Upper lobe of left lung (tissue), 6 donors: ENCODE results near the gene OPA3. TPM values are rescaled to one million over a fixed set of nuclear protein-coding genes. Genes with fewer than 3 reads are reported as not detected.
A peak's percentile ranks its signal among the peaks of the same experiment; 100 is the strongest.

Experiments used
- ATAC-seq, 2 donors: fragments of 200-7000 bp; cut with Tn5 transposase; one replicate each; pipeline ENCODE4 v1.9.1; 2022; ENCODE audit warnings: mild to moderate bottlenecking in 2 of 2, moderate library complexity in 2 of 2; ENCODE audit not compliant: low FRiP score in 2 of 2
- DNase-seq, 2 donors: peaks; one replicate each; pipeline ENCODE4 v3.0.0-alpha.2; 2019 to 2020
- H3K27ac ChIP-seq, 4 donors: fragments of 200-600 bp; sonication (generic); one replicate each; pipeline ENCODE4 v1.5.1; 2016 to 2019
- H3K27me3 ChIP-seq, 4 donors: fragments of 200-600 bp; sonication (generic); one replicate each; pipeline ENCODE4 v1.5.1; 2017 to 2019
- H3K36me3 ChIP-seq, 4 donors: fragments of 200-600 bp; sonication (generic); one replicate each; pipeline ENCODE4 v1.5.1; 2016 to 2019
- H3K4me1 ChIP-seq, 4 donors: fragments of 200-600 bp; sonication (generic); one replicate each; pipeline ENCODE4 v1.5.1; 2018 to 2019
- H3K4me3 ChIP-seq, 4 donors: fragments of 200-600 bp; sonication (generic); one replicate each; pipeline ENCODE4 v1.5.1; 2017 to 2019; ENCODE audit warnings: mild to moderate bottlenecking in 2 of 4, moderate library complexity in 1 of 4
- H3K9me3 ChIP-seq, 4 donors: fragments of 200-600 bp; sonication (generic); one replicate each; pipeline ENCODE4 v1.5.1; 2018 to 2019
- CTCF ChIP-seq, 6 experiments: fragments of 450-650 bp in 4 of 6; fragments of 200-600 bp in 2 of 6; sonication (generic) in 2 of 6; IDR thresholded peaks; one replicate each; pipeline ENCODE4 v1.5.1; 2016 to 2019; ENCODE audit warnings: antibody characterized with exemption in 6 of 6
- EP300 ChIP-seq, 4 donors: sonication (generic); formaldehyde crosslinking; IDR thresholded peaks; one replicate each; pipeline ENCODE4 v1.5.1; 2017; ENCODE audit warnings: antibody characterized with exemption in 4 of 4, control low read depth in 2 of 4
- POLR2A ChIP-seq, 4 donors: fragments of 450-650 bp; IDR thresholded peaks; one replicate each; pipeline ENCODE4 v1.5.1; 2016 to 2017; ENCODE audit warnings: antibody characterized with exemption in 4 of 4, mild to moderate bottlenecking in 2 of 4
- POLR2AphosphoS5 ChIP-seq, 2 donors: sonication (generic); formaldehyde crosslinking; IDR thresholded peaks; one replicate each; pipeline ENCODE4 v1.5.1; 2017; ENCODE audit warnings: antibody characterized with exemption in 2 of 2
- WGBS, 2 donors: methylation state at CpG; one replicate each; pipeline ENCODE4 v1.1.5; 2017 to 2018; 5-methylcytosine and 5-hydroxymethylcytosine counted together
- total RNA-seq, 6 donors: library from RNA; depleted of rRNA in 4 of 6; stranded (reverse); fragments of >200 nt in 4 of 6; gene quantifications; one replicate each; pipeline versions ENCODE4 v1.1.0 to v1.2.1, GENCODE V29; 2016 to 2021
- donor health status: DM: no; HTN: no; CAD: no; lungs with moderate emphysema.
- donor health status: DM: no; HTN: yes; CAD: no; lungs with severe emphysema.

The OPA3 gene
- total RNA-seq, 6 donors from 2014 or later, result 9.9 to 14.3 (median 12.7) TPM

- H3K27me3 ChIP-seq, result peaks cover 0 to 16% (median 0%) of the 10 kb centered on the region in 4 donors
- TF ChIP-seq POLR2AphosphoS5 (IDR thresholded peaks at IDR 0.05) (no peak), POLR2A (IDR thresholded peaks at IDR 0.05) (no peak), CTCF (IDR thresholded peaks at IDR 0.05) (no peak), EP300 (IDR thresholded peaks at IDR 0.05) (no peak)
- ATAC-seq (no peak), DNase-seq (peak in 1 of 2 donors; percentile 78)
- H3K4me3 ChIP-seq, result no peak overlapping the region
- H3K9me3 ChIP-seq, result no peaks in the 10 kb centered on the region
- H3K36me3 ChIP-seq, result no peaks in the 10 kb centered on the region
- H3K27ac ChIP-seq, result no peak overlapping the region
- WGBS, 2 donors, result 92 to 95% methylated on average over 30 to 37 of the region's 39 CpGs
- H3K4me1 ChIP-seq, result peaks cover 42 to 51% (median 46%) of the 10 kb centered on the region in 4 donors
Measured at GRCh38 chr19:45494261-45494916, 90.2 kb downstream of the OPA3 start.

GRCh38 chr19:45492627-45493470 lies 91.8 kb downstream of the OPA3 start:
- Histone ChIP-seq H3K36me3 (no peaks in the 10 kb centered on the region), H3K27ac (peak overlapping the region in 3 of 4 donors; percentile 14 to 67 (median 58)), H3K27me3 (peaks cover 0 to 6% (median 0%) of the 10 kb centered on the region in 4 donors), H3K4me1 (peaks cover 26 to 36% (median 31%) of the 10 kb centered on the region in 4 donors), H3K9me3 (no peaks in the 10 kb centered on the region), H3K4me3 (peak overlapping the region; percentile 29 to 65 (median 53))
- ATAC-seq, result peak; percentile 23 to 46
- WGBS, 2 donors, result 14 to 31% methylated on average over 20 to 28 of the region's 32 CpGs
- TF ChIP-seq CTCF (IDR thresholded peaks at IDR 0.05) (no peak), POLR2A (IDR thresholded peaks at IDR 0.05) (no peak), EP300 (IDR thresholded peaks at IDR 0.05) (no peak), POLR2AphosphoS5 (IDR thresholded peaks at IDR 0.05) (no peak)
- DNase-seq, result peak; percentile 77 to 82

GRCh38 chr19:45492137-45492626 lies 92.4 kb downstream of the OPA3 start:
- Histone ChIP-seq H3K4me1 (peaks cover 20 to 29% (median 25%) of the 10 kb centered on the region in 4 donors), H3K4me3 (peak overlapping the region in 3 of 4 donors; percentile 50 to 65 (median 56)), H3K27me3 (peaks cover 0 to 6% (median 0%) of the 10 kb centered on the region in 4 donors), H3K9me3 (no peaks in the 10 kb centered on the region), H3K27ac (no peak overlapping the region), H3K36me3 (no peaks in the 10 kb centered on the region)
- TF ChIP-seq EP300 (IDR thresholded peaks at IDR 0.05) (no peak), CTCF (IDR thresholded peaks at IDR 0.05) (no peak), POLR2A (IDR thresholded peaks at IDR 0.05) (no peak), POLR2AphosphoS5 (IDR thresholded peaks at IDR 0.05) (no peak)
- DNase-seq (no peak), ATAC-seq (no peak)
- 93 to 98% methylated on average over 5 of the region's 5 CpGs for WGBS, 2 donors

GRCh38 chr19:45489216-45489855 lies 95.3 kb downstream of the OPA3 start:
- TF ChIP-seq CTCF (IDR thresholded peaks at IDR 0.05), result no peak
- H3K9me3 ChIP-seq, result no peaks in the 10 kb centered on the region
- H3K27ac ChIP-seq, result no peak overlapping the region
- no peak overlapping the region for H3K4me3 ChIP-seq
- no peak for ATAC-seq
- H3K27me3 ChIP-seq, result no peaks in the 10 kb centered on the region
- WGBS, 2 donors, result 89 to 93% methylated on average over 20 of the region's 20 CpGs
- peak in 1 of 2 donors; percentile 66 for DNase-seq
- peaks cover 9 to 25% (median 22%) of the 10 kb centered on the region in 4 donors for H3K4me1 ChIP-seq
- H3K36me3 ChIP-seq, result no peaks in the 10 kb centered on the region
